ENCODE measurements around the gene AKR1E2. TPM values are rescaled to one million over a fixed set of nuclear protein-coding genes. Genes with fewer than 3 reads are reported as not detected.

The AKR1E2 gene
- total and polyA plus RNA-seq, 2 experiments from 2014 or later = 5.2 to 16.0 TPM

DNA sequence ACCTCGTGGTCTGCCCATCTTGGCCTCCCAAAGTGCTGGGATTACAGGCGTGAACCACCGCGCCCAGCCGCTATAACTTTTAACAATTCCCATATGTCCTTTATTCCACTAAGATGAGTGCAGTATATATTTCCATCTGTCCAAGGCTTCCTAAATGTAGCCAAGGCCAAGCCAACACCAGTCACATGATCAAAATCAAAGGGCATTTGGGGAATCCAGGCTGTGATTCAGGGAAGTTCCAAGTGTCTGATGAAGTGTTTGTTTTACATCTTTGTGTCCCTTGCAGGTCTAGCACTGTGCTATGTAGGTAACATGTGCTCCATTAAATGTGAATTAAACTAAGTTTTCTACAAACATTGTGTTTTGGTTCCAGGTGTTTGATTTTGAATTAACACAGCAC lies 20.8 kb downstream of the AKR1E2 start:
- DNase-seq = no peak
- no peak overlapping the region for H3K4me2 ChIP-seq (ENCODE audit: unreplicated experiment)
- no peaks in the 10 kb centered on the region for H3K79me2 ChIP-seq (ENCODE audit: insufficient read depth)
- 72 to 73% methylated on average over 5 of the region's 5 CpGs for WGBS, 2 experiments (ENCODE audit: low coverage in 1 of 2, low lambda C conversion rate in 2 of 2, missing lambda C conversion rate in 2 of 2)
- no peaks in the 10 kb centered on the region for H3K27me3 ChIP-seq (replicated peaks; ENCODE audit: insufficient read depth)
- TF ChIP-seq EZH2phosphoT487 (IDR thresholded peaks at IDR 0.05; ENCODE audit: insufficient read depth, low read depth) (no peak), EZH2 (IDR thresholded peaks at IDR 0.05; ENCODE audit: insufficient read depth, poor library complexity, severe bottlenecking) (no peak)
- H3K36me3 ChIP-seq (ENCODE audit: low read depth) = no peaks in the 10 kb centered on the region
- H3K4me1 ChIP-seq (ENCODE audit: insufficient read depth) = peaks cover 19% of the 10 kb centered on the region
- H3K9me2 ChIP-seq (ENCODE audit: insufficient read depth) = no peaks in the 10 kb centered on the region
- no peaks in the 10 kb centered on the region for H4K20me1 ChIP-seq (ENCODE audit: insufficient read depth)
- no peak overlapping the region for H3K27ac ChIP-seq
- no peak overlapping the region; the same call in 1 of the 2 replicates for H2AFZ ChIP-seq
- H3F3A ChIP-seq (ENCODE audit: insufficient read depth) = peaks cover 27% of the 10 kb centered on the region
- H3K4me3 ChIP-seq = no peak overlapping the region
- no peak overlapping the region for H3K9ac ChIP-seq
- H3K9me3 ChIP-seq (ENCODE audit: low read depth) = no peaks in the 10 kb centered on the region
- in situ Hi-C loops (cut with MboI) = loop anchor here (10.0 to 25.0 kb wide), 2 partner anchors 458 to 766 kb away; no protein-coding TSS in a partner anchor

DNA sequence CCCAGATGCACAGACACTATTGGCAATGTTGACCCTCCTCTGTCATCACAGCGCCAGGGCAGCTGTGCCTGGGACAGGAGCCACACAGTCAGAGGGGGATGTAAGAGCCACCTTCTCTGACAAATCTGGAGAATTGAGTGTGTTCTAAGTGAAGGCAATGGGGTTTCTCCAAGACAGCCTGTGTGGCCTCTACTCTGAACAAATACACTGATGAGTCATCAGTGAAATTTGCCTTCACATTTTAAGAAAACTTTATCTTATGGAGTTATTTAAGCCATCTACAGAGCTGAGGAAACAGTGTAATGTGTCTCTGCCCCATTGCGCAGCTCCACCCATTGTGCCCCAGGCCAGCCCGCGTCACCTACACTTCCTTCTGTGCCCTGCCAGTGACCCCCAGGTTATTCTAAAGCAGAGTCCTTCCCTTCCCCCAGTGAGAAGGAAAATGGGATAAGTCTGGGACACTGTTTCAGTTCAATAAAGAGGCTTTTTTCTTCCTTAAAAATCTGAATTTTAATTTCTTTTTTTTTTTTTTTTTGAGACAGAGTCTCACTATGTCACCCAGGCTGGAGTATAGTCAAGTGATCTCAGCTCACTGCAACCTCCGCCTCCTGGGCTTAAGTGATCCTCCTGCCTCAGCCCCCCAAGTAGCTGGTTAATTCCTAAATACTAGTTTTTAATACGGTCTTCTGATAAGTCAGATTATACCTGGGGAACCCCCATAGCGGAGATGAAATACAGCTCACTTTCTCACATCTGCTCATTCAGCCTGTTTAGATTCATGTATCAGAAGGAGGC lies 21.8 kb downstream of the AKR1E2 start:
- no peaks in the 10 kb centered on the region for H4K20me1 ChIP-seq (ENCODE audit: insufficient read depth)
- H3K4me1 ChIP-seq (ENCODE audit: insufficient read depth) = peaks cover 24% of the 10 kb centered on the region
- H3K4me3 ChIP-seq = no peak overlapping the region
- 52 to 58% methylated on average over 7 of the region's 7 CpGs for WGBS, 2 experiments (ENCODE audit: low coverage in 1 of 2, low lambda C conversion rate in 2 of 2, missing lambda C conversion rate in 2 of 2)
- TF ChIP-seq EZH2 (IDR thresholded peaks at IDR 0.05; ENCODE audit: insufficient read depth, poor library complexity, severe bottlenecking) = no peak
- TF ChIP-seq EZH2phosphoT487 (IDR thresholded peaks at IDR 0.05; ENCODE audit: insufficient read depth, low read depth) = no peak
- H3K4me2 ChIP-seq (ENCODE audit: unreplicated experiment) = peak overlapping the region; percentile 37
- DNase-seq = peak; percentile 85
- no peaks in the 10 kb centered on the region for H3K9me3 ChIP-seq (ENCODE audit: low read depth)
- H3K9me2 ChIP-seq (ENCODE audit: insufficient read depth) = no peaks in the 10 kb centered on the region
- peak overlapping the region; percentile 59 for H2AFZ ChIP-seq
- H3K27ac ChIP-seq = peak overlapping the region; percentile 67
- in situ Hi-C loops (cut with MboI) = loop anchor here (10.0 to 25.0 kb wide), 2 partner anchors 457 to 765 kb away; no protein-coding TSS in a partner anchor
- no peaks in the 10 kb centered on the region for H3K27me3 ChIP-seq (replicated peaks; ENCODE audit: insufficient read depth)
- 0 out of 2 replicates have a peak overlapping the region, but pooled peaks have one; percentile 8 for H3K9ac ChIP-seq
- H3F3A ChIP-seq (ENCODE audit: insufficient read depth) = peaks cover 27% of the 10 kb centered on the region
- H3K79me2 ChIP-seq (ENCODE audit: insufficient read depth) = no peaks in the 10 kb centered on the region
- H3K36me3 ChIP-seq (ENCODE audit: low read depth) = no peaks in the 10 kb centered on the region

DNA sequence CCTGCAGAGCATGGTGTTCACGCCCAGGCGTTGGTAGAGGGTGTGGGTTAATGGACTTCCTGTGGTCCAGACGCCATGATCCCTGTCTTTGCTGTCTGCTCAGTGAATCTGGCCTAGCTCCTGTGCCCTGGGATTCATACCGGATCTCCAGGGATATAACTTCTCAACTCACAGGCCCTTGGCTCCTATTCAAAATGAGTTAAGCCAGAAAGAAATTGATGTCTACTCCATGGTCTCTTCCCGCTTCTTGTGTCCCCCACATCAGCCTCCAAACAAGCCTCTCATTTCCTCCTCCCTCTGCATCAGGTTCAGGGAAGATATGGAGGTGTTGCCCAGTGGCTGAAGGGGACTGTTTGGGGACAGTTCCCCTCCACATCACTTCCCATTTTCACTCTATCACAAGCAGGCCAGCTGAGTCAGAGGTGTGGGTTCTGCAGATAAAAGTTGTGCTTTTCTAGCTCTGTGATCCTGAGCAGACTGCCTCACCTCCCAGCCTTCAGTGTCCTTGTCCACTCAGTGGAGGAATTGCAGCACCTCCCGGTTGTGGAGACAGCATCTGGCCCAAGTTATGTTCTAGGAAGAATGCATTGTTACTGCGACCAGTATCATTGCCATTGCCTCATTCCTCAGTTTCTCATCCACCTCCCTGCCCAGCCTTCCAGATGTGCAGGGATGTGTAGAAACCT lies 22.5 kb downstream of the AKR1E2 start:
- Histone ChIP-seq H3K4me1 (ENCODE audit: insufficient read depth) (peaks cover 24% of the 10 kb centered on the region), H3K9me3 (ENCODE audit: low read depth) (no peaks in the 10 kb centered on the region), H3K9ac (no peak overlapping the region), H3F3A (ENCODE audit: insufficient read depth) (peaks cover 27% of the 10 kb centered on the region), H4K20me1 (ENCODE audit: insufficient read depth) (no peaks in the 10 kb centered on the region), H3K27ac (peak overlapping the region; percentile 67), H3K36me3 (ENCODE audit: low read depth) (no peaks in the 10 kb centered on the region), H3K4me3 (no peak overlapping the region), H3K27me3 (replicated peaks; ENCODE audit: insufficient read depth) (no peaks in the 10 kb centered on the region), H2AFZ (peak overlapping the region; percentile 59; the same call in 1 of the 2 replicates), H3K9me2 (ENCODE audit: insufficient read depth) (no peaks in the 10 kb centered on the region), H3K79me2 (ENCODE audit: insufficient read depth) (no peaks in the 10 kb centered on the region), H3K4me2 (ENCODE audit: unreplicated experiment) (no peak overlapping the region)
- 66% methylated on average over 7 of the region's 7 CpGs for WGBS, 2 experiments (ENCODE audit: low coverage in 1 of 2, low lambda C conversion rate in 2 of 2, missing lambda C conversion rate in 2 of 2)
- in situ Hi-C loops (cut with MboI) = loop anchor here (10.0 to 25.0 kb wide), 2 partner anchors 456 to 764 kb away; no protein-coding TSS in a partner anchor
- no peak for TF ChIP-seq EZH2 (IDR thresholded peaks at IDR 0.05; ENCODE audit: insufficient read depth, poor library complexity, severe bottlenecking)
- no peak for TF ChIP-seq EZH2phosphoT487 (IDR thresholded peaks at IDR 0.05; ENCODE audit: insufficient read depth, low read depth)
- peak; percentile 19 for DNase-seq

DNA sequence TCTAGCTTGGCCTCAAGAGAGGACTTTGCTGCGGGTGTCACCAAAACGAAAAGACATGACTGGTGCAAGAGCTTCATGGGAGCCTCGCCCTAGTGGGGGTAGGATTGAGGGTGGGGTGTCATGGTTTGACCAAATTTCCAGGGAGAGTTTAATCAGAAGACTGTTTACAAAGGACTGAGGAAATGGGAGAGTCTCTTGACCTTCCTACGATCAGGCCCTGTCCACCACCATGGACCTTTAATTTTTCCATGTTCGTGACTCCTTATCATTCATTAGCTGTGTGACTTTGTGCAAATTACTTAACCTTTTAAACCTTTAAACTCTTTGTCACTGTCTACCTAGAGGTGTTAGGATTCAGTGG lies 23.0 kb downstream of the AKR1E2 start:
- H3F3A ChIP-seq (ENCODE audit: insufficient read depth) = peaks cover 27% of the 10 kb centered on the region
- peak overlapping the region; percentile 25; the same call in 1 of the 2 replicates for H3K27ac ChIP-seq
- H3K9me3 ChIP-seq (ENCODE audit: low read depth) = no peaks in the 10 kb centered on the region
- H3K4me1 ChIP-seq (ENCODE audit: insufficient read depth) = peaks cover 24% of the 10 kb centered on the region
- WGBS, 2 experiments (ENCODE audit: low coverage in 1 of 2, low lambda C conversion rate in 2 of 2, missing lambda C conversion rate in 2 of 2) = 88 to 93% methylated on average over 5 of the region's 5 CpGs
- no peaks in the 10 kb centered on the region for H3K36me3 ChIP-seq (ENCODE audit: low read depth)
- in situ Hi-C loops (cut with MboI) = loop anchor here (10.0 to 25.0 kb wide), 2 partner anchors 456 to 763 kb away; no protein-coding TSS in a partner anchor
- no peaks in the 10 kb centered on the region for H3K79me2 ChIP-seq (ENCODE audit: insufficient read depth)
- TF ChIP-seq EZH2 (IDR thresholded peaks at IDR 0.05; ENCODE audit: insufficient read depth, poor library complexity, severe bottlenecking) (no peak), EZH2phosphoT487 (IDR thresholded peaks at IDR 0.05; ENCODE audit: insufficient read depth, low read depth) (no peak)
- no peak overlapping the region for H3K4me3 ChIP-seq
- no peak for DNase-seq
- peak overlapping the region; percentile 42; the same call in 1 of the 2 replicates for H3K9ac ChIP-seq
- no peak overlapping the region for H3K4me2 ChIP-seq (ENCODE audit: unreplicated experiment)
- no peaks in the 10 kb centered on the region for H4K20me1 ChIP-seq (ENCODE audit: insufficient read depth)
- no peaks in the 10 kb centered on the region for H3K27me3 ChIP-seq (replicated peaks; ENCODE audit: insufficient read depth)
- no peaks in the 10 kb centered on the region for H3K9me2 ChIP-seq (ENCODE audit: insufficient read depth)
- no peak overlapping the region for H2AFZ ChIP-seq

All from GM23248 (cell line).